Cerebellar nuclear complex (tissue), 1 donor: ENCODE measurements around the gene GRM8.

ENCODE experiments used
- DNase-seq, 2 experiments: peaks; one replicate each; lab custom pipeline; 2025; lab: John Stamatoyannopoulos, UW

GRM8 gene

GRCh38 chr7:127230192-127230925 is 22.4 kb downstream of the GRM8 start:
- no peak for DNase-seq

DNA sequence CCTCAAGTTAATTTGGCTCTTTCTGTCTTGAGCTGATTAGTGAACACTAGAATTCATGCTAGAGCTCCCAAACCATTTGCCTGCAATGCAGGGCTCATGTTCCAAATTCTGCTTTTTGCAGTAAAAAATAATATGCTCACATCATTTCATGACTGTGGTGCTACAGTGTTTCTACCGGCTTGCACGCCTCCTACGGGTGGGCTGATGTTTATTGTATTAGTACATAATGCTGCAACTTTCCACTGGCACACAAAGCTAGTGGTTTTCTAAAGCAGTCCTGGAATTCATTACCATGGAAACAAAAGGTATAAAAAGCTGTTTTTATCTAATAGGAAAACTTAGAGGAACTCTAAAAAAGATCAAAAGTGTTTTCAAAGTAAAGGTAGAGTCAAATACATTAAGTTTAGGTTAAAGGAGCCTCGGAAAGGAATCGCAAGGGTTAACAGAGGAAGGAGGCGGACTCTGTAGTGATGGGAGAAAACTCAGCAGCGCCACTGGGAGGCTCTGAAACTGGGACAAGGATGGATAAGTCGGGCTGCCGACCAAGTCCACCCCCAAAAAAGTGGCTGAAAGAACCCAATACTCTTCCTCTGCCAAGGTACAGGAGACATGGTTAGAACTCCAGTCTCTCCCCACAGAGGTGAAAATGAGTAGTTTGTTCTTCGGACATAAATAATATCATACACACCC is 25.9 kb downstream of the GRM8 start:
- no peak for DNase-seq

DNA sequence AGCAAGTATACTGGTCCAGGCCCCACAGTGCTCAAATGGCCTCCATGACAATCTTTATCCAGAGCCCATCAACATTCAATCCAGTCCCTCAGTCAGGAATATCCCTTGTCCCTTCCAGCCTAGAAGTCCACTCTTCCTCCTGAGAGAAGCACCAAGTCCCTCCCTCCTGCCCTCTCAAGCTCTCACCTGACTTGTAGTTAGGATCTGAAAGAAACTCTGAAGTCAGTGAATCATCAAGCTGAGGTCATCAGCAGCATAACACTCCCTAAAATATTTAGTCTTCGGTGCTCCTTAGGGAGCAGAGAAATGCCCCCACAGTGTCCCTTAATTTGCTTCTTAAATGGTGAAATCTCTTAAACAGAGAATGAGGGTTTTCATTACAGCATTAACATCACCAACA is 31.0 kb downstream of the GRM8 start:
- DNase-seq: no peak

DNA sequence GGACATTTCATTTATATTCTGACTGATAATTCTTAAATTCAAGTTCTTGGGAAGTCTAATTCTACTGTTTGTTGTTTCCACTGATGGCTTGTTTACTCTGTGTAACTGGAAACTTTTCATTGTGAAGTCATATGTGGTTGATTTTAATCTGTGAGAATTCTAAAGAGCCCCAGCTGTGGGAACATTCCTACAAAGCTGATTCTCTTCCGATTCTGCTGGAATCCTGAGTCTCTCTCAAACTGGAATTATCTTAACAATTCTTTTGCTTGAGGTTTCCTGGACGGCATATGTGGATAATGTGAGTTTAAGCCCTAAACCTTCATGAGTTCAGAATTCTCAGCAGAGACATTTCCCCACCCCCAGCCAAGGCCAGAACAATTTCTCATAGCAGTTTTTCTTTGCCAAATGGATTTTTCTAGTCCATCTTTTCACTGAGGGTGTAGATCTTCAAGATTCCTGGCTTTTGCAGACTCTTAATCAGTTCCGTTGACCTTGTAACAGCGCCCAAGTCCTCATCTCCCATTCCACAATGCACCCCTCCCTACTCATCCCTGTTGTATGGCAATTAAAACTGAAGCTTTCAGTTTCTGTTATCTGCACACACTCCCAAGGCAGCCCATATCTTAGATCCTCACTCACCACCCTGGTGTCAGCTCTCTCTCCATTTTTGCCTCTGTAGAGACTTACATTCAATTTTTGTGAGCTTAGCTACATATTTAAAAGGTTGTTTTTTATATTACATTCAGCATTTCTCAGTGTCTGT is 37.6 kb downstream of the GRM8 start:
- no peak for DNase-seq

GRCh38 chr7:127209886-127210285 is 42.9 kb downstream of the GRM8 start:
- no peak for DNase-seq

GRCh38 chr7:127208860-127209259 is 43.9 kb downstream of the GRM8 start:
- DNase-seq: no peak

- DNase-seq: no peak
Observed at GRCh38 chr7:127208351-127208750, 44.4 kb downstream of the GRM8 start.

DNA sequence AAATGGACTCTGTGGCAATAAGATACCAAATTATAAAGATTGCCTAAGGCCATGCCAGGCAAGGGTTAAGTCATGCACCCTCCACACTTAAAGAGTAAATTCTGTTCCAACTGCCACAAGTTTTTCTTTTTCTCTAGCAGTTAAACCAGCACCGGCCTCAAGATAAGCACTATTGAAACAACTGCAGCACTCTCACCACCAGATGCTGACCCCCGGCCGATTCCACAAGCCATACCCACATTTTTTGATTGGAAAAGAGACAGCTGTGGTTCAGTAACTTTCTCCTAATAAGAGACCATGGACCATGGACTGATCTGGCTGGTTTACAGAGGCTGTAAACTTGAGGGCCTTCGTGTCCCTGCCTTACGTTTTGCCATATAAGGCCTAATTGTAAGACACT is 44.9 kb downstream of the GRM8 start:
- DNase-seq: no peak

DNA sequence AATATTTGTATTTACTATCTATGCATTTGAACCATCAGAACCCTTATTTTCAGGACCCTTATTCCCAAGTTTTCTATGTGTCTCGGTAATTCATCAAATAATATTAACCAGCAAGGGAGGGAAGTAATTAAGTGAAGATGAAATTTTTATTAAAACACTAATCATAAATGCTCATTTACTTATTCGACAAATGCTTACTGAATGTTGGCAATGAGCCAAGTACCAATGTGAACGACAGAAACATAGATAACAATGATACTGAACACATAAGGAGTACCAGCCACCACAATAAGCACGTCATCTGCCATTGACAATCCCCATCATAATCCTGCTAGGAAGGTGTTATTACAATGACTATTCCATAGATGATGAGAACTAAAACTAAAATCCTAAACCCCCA is 45.5 kb downstream of the GRM8 start:
- DNase-seq: no peak

DNA sequence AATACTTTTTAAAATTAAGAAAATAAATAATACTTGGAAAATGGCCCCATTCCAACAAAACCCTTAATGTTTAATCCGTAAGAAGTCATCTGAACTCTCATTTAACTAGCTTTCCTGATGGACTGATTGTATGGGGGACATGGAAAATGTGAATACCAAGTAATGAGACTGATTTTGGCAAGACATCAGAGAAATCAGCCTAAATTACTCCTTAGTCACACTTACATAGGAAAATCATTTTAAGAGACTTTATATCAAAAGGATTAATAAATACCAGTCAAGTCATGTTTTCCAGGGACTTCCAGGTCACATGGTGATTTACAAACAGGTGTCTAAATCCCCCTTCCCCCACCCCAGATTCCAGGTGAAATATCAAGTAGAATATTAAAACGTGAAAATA is 58.2 kb downstream of the GRM8 start:
- no peak for DNase-seq

DNA sequence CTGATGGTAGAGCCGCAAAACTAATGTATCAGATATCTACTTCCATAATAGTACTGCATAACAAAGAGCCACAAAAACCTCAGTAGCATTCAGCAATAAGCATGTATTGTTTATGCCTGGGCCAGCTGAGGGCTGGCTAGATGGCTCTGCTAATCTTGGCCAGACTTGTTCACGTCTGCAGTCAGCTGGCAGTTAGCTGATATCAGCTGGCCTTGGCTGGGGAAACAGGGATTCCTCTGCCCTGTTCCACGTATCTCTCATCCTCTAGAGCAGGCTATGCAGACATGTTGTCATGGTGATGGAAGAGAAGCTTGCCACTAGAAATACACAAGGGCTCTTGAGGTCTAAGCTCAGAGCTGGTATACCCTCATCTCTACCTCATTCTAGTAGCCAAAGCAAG is 62.9 kb downstream of the GRM8 start:
- DNase-seq: no peak

DNA sequence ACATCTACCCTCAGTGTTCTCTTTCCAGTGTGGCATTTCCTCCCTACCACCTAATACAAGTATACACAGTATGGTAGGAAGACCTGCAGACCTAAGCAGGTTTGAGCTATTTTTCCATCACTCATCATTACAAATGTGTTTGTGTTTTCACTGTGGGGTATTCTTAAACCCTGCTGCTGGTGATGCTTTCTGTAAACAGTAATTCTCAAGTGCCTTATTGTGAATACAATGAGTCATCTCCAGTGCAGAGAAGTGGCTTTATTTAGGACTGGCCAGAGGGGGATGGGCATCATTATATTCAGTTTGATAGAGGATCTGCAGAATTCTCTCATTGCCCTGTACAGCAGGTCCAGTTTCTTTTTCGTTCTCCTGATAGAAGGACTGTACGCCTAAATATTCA is 63.7 kb downstream of the GRM8 start:
- no peak for DNase-seq

DNA sequence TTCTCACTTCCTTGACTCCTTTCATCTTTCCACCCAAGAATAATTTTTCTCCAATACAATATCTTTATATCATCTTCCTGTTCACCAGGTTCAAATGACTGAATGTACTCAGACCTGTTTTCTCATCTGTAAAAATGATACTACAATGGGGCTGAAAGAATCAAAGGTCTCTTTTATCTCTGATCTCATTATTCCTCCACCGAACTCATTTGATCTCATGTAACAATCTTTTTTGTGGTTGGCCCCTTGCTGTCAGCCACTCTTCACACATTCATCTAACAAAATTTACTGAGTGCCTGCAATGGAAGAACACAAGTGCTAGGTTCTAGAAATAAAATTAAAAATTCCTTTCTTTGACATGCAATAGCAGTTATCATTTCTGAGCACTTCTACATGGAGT is 65.0 kb downstream of the GRM8 start:
- DNase-seq: no peak

DNA sequence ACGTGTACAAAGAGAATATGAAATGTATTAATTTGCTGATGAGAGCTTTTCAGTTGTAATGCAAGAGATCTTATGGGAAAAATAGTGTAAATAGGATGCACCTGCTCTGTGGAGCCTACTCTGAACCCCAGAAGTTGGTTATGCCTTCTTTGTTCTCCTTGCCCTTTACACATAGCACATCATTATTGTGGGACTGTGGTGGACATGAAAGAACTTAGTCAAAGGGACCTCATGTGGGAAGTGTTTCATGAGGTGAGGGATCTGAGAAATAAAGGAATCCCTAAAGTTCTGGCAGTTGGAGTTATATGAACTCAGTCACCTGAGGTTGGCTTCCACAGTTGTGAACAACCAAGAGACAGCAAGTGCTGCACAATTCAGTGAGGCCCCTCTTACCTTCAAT is 66.1 kb downstream of the GRM8 start:
- no peak for DNase-seq

DNA sequence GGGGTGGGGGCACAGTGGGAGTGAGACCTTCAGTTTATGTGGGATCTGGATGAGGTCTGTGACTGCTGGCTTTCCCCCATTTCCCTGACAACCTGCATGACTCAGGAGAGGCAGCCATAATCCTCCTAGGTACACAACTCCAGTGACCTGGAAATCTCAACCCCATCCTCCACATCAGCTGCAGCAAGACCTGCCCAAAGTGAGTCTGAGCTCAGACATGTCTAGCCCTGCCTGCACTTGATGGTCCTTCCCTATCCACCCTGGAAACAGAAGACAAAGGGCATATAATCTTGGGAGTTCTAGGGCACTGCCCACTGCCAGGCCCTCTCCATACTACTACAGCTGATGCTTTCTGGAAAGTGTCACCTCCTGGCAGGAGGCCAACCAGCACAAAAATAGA is 75.6 kb downstream of the GRM8 start:
- DNase-seq: no peak

GRCh38 chr7:127162366-127162765 is 90.4 kb downstream of the GRM8 start:
- DNase-seq: no peak

- no peak for DNase-seq
Observed at GRCh38 chr7:127158659-127159058, 94.1 kb downstream of the GRM8 start.

GRCh38 chr7:127154958-127155357 is 97.8 kb downstream of the GRM8 start:
- no peak for DNase-seq

DNA sequence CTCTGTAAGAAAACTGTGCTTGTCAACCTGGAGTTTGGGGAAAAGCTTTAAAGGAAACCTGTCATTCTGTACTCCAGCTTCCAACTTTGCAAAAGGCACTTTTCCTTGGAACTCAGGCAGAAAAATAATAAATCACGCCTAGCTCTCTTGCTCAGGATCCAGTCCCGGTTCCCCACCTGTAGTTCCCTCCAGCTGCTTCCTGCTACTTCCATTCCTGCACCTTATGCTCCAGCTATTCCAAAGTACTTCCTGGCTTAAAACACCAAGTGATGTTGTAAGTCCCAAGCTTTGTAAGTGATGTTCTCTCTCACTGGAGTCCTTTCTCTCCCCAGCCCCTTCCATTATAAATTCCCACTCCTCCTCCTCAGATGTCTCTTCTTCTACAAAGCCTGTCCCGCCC is 98.6 kb downstream of the GRM8 start:
- DNase-seq: no peak

- DNase-seq: no peak
Observed at GRCh38 chr7:127153315-127153714, 99.4 kb downstream of the GRM8 start.

- no peak for DNase-seq
Observed at GRCh38 chr7:127152423-127152822, 100.3 kb downstream of the GRM8 start.

GRCh38 chr7:127151379-127151778 is 101.4 kb downstream of the GRM8 start:
- no peak for DNase-seq

GRCh38 chr7:127150543-127150942 is 102.2 kb downstream of the GRM8 start:
- no peak for DNase-seq
